Measurements from ENCODE around the gene DSN1.

The DSN1 gene

DNA sequence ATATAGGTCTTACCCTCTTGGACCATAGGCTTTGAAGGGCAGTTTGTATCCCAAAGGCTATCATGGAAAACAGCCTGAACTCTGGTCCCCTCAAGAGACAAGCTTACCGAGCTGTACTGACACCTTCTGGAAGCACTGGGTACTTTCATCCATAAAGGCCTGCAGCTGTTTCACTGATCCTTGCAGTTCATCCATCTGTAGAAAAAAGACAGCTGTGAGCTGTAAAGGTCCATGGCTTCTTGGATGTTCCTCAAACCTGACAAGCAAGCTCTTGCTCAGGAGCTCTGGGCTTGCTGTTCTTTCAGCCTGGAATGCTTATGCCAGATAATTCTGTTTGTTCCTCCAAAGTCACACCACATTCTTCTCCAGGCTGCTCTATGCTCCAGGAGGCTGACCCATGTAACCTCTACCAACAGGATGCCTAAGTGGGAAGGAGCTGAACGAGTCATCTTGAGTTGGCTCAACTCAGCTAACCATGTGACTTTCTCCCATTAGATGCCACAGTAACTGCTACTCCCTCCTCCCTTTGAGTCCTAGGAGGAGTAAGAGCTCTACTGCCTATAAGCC is 18.8 kb downstream of the DSN1 start:
- peak; percentile 61 for DNase-seq

DNA sequence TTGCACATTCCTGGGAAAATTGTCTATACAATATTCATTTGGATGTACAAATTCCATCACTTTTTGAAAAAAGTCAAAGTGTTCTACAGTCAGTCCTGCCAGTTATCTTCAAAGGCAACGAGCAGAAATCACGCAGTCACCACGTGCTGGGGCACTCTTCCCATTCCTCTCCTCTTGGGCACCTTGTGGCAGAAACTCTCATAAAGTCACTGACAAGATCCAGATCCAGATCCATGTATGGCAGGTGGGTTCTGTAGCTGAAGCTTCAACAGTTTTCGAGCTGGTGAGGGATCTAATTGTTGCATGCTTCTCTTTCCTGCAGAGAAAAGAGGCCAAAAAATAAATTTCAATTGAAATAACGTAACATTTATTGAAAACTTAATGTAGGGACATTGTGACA is 21.0 kb downstream of the DSN1 start:
- no peak for DNase-seq

DNA sequence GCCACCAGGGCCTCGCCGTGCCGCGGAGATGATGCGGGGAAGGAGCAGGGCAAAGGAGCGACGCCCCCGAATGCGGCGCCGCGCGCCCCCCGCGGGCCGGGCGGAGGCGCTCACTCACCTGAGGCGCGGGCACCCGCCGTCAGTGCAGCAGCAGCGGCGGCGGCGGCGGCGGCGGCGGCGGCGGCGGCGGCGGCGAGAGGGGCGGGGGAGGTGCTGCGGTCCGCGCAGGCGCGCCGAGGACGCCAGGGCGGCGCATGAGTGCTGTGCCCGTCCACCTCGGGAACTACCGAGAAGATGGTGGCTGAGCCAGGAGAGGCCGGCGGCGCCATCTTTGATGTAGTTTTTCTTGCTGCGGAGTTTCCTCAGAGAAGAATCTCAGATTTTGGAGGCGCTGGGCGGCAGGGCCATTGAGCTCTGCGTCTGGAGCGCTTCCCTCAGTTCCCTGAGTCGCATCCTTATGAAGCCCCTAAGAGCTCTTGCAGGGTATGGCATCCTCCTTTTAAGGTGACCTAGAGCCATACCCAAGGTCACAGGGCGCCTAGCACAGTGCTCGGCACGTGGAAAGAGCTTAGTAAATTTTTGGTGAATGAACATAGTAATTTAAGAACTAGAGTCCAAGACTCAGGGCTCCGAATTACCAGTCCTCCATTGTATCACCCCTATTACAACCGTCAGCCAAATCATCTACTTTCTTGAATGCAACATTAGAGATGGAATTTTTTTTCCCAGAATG is 27.5 kb downstream of the DSN1 start, which contains the start of gene NDRG3:
Gene NDRG3 (minus strand): TSS at position 164 of the 733 bp plus-strand sequence. CDS start 24,355 bp downstream, outside the sequence.
- DNase-seq, result peak; percentile 93

DNA sequence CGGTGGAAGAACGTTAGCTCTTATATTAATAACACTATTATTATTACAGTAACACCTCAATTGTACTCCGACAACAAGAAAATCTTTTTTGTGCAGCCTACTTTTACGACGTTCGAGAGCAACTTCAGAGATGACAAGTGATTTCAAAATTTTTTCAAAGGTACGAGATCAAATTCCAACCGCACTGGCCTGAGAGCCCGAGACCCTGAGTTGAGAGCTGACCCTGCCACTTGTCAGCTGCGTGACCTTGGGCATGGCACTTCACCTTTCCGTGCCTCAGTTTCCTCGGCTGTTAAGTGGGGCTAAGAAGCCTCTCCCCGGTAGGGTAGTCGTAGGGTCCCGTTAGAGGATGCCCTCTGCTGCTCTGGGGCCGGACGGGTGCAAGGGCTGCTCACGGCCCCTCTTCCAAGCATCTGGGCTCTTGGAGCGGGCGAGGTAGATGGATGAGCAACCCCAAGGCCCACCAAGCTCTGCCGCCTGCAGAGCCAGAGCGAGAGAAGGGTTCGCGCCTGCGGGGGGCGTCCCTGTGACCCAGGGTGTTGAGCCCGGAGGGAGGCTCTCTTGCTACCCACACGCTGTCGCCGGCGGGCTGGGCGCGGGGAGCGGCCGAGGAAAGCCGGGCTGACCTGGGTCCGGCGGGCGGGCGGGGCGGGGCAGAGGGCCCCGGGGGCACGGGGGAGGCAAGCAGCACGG is 28.2 kb downstream of the DSN1 start:
- DNase-seq, result no peak

DNA sequence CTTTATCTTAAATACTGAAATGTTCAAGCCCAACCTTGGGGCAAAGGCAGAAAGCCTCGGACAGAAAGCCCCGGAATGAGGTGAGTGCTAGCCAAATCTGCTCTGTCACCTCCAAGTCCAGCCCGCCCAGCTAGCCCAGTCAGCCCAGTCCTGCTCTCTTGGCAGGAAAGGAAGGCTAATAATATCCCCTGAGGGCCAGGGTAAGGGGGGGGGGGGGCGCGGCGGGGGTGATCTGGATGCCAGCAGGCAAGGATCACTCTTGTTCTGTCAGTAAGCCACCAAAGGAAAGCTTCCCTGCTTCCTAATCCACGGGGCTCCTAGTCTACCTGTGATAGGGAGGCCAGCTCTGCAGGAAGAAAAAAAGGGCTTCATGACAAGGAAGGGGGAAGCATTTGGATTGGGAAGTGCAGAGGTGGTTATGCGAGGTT is 28.8 kb downstream of the DSN1 start:
- peak; percentile 12 for DNase-seq

DNA sequence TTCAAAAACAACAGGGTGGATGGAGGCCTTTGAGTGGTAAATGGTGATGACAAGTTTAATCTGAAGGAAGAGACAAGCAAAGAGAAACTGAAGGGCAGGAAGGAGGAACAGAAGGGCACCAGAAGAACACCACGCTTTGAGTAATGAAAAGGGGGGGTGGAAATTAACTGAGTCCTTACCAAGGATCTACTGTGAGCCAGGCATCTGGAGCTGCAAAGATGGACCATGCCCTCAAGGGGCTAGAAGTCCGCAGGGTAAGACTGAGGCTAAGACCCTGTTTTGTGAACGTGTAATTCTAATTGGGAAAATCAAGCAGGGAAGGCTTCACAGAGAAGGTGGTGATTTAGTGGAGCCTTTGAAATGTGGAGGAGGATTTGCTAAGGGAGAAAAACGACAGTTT is 29.3 kb downstream of the DSN1 start:
- no peak for DNase-seq

DNA sequence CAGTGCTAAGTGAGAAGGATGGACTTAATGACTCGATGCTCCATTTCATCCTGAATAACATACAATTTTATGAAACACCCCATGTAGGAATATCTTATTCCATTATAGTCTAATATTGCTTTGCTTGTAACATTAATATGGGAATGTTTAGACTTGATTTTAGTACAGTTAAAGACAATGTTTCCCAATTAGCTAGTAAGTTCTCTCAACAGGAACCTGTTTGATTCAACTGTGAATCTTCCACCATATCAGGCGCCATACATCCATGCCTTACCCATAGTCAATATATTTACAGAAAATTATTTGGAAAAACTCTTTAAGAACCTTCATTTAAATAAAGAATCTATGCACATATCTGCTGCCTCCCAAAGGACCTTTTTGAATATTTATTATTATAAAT is 31.0 kb downstream of the DSN1 start:
- no peak for DNase-seq

DNA sequence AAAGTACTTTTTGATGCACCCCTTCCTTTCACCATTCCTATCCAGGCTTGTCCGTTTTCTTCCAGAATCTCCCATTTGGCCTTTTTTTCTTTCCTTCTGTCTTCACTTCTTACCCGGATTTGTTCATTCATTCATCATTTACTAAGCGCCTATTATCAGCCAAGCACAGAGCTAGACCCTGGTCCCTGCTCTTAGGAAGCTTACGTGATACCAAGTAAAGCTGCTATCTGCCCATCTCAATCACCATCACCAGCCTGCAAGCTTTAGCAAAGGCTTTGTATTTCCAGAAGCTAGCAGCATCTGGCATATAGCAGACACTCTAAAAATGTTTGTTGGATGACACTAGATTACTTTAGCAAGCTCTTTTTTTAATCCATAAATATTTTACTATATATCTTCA is 32.5 kb downstream of the DSN1 start:
- DNase-seq, result no peak

DNA sequence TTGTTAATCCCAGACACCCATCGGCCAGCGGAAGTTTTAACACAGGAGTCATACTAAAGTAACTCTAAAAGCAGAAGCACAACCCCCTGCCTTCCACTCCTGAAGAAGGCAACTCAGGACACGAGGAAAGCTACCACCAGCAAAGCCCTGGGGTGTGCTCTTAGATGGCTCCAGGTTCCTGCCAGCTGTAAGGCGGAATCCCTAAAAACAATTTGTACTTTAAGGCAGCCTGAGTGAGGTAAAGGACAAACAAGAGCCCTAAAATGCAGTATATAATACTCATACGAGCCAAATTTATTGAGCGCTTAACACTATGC is 36.4 kb downstream of the DSN1 start:
- DNase-seq, result no peak

DNA sequence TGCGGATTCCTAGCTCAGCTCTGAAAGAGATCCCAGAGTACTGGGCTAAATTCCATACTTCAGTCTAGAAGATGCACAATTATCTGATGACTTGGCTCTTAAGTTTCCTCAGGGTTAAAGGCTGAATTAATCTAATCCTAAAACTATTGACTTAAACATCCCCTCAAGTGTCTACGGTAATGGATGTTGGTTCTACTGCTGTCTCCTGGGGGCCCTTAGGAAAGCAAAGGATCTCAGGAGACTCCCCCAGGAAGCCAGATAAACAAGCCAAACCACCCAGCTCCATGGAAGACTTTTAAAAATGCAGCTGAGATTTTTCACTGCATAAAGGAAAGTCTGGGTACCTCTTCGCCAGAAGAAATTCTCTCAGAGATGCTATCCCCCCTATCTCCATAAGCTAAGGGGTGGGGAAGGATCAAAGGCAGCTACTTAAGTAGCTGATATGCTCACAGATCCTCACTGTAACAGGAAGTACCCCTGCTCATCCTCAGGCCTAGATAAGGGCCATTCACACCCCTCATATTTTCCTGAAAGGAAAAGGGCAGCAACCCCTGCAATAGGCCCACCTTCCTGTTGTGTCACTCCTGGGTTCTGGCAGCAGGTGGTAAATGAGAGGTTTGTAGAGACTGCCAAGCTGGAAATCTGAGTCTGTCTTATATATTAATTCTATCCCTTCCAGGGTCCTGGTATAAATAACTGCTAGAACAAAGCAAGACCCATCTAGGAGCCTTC is 36.9 kb downstream of the DSN1 start:
- no peak for DNase-seq

DNA sequence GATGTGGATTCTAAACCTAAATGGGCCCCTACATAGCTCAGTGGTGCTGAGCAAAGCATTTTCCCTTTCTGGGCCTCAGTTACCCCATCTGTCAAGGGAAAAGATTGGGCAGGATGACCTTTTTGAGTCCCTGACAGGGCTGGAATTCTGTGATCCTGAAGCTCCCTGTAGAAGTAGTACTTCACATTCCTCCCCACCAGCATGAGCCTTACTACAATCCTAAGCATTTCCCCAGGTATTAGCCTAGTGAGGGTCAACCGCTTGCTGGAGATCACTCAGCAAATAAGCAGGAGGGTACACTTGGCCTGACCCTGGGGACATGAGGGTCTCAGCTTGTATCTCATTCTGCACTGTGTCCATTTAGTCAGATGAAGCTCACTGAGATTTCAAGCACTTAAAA is 41.1 kb downstream of the DSN1 start:
- DNase-seq, result no peak

DNA sequence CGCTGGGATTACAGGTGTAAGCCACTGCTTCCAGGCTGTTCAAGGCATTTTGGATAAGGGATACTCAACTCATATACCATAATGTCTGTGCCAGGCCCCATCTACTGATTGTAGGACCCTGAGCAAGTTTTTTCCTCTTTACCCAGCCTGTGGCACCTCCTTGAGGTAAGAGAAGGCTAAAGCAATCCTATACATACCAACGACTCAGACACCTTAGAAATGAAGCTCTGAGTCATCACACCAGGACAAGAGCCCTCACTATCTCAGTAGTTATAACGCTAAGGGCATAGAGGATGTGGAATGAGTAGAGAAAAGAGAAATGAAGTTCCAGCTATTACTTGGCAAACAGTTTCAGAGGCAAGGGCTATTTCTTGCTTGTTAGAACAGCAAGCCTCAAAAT is 44.6 kb downstream of the DSN1 start:
- DNase-seq, result peak; percentile 17

DNA sequence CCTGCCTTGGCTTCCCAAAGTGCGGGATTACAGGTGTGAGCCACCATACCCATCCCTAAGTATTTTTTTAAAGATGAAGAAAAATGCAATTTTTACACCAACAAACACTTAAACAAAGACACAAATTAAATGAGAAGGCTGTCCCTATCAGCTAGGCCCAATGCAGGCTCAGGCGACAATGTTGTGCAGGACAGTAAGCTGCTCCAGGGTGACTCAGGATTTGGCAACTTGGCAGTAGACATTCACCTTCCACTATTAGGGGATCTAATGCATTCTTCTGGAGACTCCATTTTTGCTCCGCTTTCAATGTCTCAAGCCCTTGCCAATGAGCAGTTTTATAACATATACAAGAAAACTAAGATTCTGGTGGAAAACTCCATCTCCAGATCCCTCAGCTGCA is 47.4 kb downstream of the DSN1 start:
- peak; percentile 9 for DNase-seq

DNA sequence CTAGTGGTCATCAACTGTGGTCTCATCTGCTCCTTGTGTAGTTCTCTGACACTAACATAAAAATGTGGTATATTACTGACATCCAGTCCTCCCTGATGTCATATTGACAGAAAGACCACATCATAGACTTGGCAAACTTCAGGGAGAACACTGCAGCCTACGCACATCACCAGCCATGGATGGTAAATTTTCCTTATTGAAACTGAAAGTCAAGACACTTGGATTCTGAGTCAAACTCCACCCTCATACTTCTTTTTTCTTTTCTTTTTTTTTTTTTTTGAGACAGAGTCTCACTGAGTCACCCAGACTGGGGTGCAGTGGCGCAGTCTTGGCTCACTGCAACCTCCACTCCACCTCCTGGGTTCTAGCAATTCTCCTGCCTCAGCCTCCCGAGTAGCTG is 53.1 kb downstream of the DSN1 start:
- no peak for DNase-seq

DNA sequence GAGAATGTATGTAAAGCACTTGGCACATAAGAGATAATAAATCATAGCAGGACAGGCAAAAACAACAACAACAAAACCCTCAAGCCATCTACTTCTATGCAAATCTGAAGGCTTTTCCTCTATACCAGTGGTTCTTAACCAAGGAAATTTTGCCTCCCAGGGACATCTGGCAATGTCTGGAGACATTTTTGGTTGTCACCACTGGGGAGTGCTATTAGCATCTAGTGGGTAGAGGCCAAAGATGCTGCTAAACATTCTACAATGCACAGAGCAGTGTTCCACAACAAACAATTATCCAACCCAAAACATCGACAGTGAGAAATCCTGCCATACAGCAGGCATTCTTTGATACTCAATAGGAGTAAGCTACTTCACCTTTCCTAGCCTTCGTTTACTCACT is 55.9 kb downstream of the DSN1 start:
- DNase-seq, result no peak

DNA sequence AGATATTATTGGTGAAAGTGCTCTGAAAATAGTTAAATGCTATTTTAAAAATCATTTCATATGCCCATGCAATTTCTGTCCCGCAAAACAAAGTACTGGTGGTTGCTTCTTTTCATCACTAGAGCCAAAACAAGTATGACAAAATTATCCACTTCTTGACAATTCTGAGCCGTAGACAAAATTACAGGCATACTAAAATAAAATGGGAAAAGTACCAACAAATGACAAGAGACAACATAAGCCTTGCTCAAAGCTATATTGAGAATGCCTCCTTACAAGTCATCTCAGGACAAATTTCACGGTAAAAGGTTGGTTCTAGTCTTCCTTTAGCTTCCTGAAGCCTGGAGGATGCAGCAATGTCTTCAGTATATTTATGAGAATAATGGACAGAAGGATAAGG is 56.5 kb downstream of the DSN1 start:
- no peak for DNase-seq

DNA sequence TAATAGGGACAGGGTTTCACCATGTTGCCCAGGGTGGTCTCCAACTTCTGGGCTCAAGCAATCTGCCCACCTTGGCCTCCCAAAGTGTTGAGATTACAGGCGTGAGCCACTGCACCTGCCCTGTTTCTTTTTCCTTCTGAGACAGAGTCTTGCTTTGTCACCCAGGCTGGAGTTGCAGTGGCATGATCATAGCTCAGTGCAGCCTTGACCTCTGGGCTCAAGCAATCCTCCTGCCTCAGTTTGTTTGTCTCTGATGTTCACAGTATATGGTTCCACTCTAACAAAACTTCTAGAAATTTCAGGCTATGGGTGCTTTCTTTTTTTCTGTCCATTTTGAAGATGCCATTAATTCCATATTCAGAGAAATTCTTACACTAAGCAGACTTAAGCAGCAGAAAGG is 60.8 kb downstream of the DSN1 start:
- no peak for DNase-seq

DNA sequence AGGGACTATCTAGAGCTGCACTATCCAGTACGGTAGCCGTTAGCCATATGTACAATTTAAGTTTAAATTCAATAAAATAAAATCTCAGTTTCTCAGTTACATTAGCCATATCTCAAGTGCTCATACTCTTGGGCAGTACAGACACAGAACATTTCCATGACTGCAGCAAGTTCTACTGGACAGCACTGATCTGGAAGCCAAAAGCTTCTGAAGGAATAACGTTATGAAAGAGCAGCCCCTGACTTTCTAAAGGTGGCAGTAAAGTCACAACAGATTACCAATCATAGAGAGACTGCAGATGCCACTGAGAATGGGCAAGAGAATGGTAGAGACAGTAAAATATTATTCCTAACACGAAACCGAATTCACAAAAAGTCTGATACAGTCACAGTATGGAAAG is 64.4 kb downstream of the DSN1 start:
- DNase-seq, result no peak

DNA sequence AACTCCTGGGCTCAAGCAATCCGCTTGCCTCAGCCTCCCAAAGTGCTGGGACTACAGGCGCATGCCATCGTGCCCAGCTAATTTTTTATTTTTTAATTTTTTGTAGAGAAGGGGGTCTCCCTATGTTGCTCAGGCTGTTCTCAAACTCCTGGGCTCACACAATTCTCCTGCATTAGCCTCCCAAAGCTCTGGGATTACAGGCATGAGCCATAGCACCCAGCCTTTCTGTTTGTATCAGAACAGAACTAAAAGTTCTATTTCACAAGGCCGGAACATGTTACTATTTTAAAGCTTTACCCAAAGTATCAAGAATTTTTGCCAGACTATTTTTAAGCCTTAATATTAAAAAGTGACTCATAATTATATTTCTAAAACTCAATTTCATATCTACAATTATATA is 70.0 kb downstream of the DSN1 start:
- DNase-seq, result no peak
